K562 (cell line): Measurements from ENCODE around the gene SEPTIN6. TPM values are rescaled to one million over a fixed set of nuclear protein-coding genes. Genes with fewer than 3 reads are reported as not detected.

ENCODE experiments used
- BHLHE40 ChIP-seq: IDR thresholded peaks from 2 replicates; pipeline ENCODE4 v1.6.1; 2011; ENCODE audit warnings: low read length, improper control_type of control experiment
- DACH1 ChIP-seq: fragments of 450-650 bp; IDR thresholded peaks from 2 replicates; pipeline ENCODE4 v1.6.1; 2018; ENCODE audit not compliant: partially characterized antibody
- GABPB1 ChIP-seq: sonication (generic); formaldehyde crosslinking; IDR thresholded peaks from 2 replicates; pipeline ENCODE4 v1.8.0; 2022; ENCODE audit warnings: mild to moderate bottlenecking, missing genetic modification reagents
- KAT7 ChIP-seq: sonication (generic); formaldehyde crosslinking; IDR thresholded peaks from 2 replicates; pipeline ENCODE4 v1.8.0; 2022; ENCODE audit warnings: missing genetic modification reagents, mild to moderate bottlenecking, borderline replicate concordance
- MYNN ChIP-seq, 2 experiments: sonication (generic); formaldehyde crosslinking in 1 of 2; IDR thresholded peaks; 2 replicates each; pipeline versions ENCODE4 v1.5.0 to v1.6.1; 2016 to 2020; ENCODE audit warnings: antibody characterized with exemption in 1 of 2, missing genetic modification reagents in 1 of 2
- SMAD1 ChIP-seq: fragments of 150-350 bp; IDR thresholded peaks from 2 replicates; pipeline ENCODE4 v1.6.1; 2014; ENCODE audit warnings: low read length, low read depth; ENCODE audit not compliant: partially characterized antibody
- SRSF7 ChIP-seq: fragments of 200-400 bp; formaldehyde crosslinking; optimal IDR thresholded peaks from 2 replicates; pipeline ENCODE3; 2017; ENCODE audit warnings: mild to moderate bottlenecking, low read depth, low read length
- TRIM24 ChIP-seq, 2 experiments: fragments of 450-650 bp; IDR thresholded peaks; 2 replicates each; pipeline ENCODE4 v1.6.1; 2016
- ZNF175 ChIP-seq: fragments of 200-800 bp; sonication (Bioruptor generic); IDR thresholded peaks from 2 replicates; pipeline ENCODE4 v1.6.1; 2016; ENCODE audit warnings: low read depth, mild to moderate bottlenecking, missing genetic modification characterization, missing compliant biosample characterization
- ZNF766 ChIP-seq: fragments of 200-800 bp; sonication (Bioruptor generic); conservative IDR thresholded peaks from 2 replicates; pipeline ENCODE4 v1.6.1; 2016; ENCODE audit warnings: missing genetic modification characterization, missing compliant biosample characterization
- polyA plus RNA-seq, 8 experiments: library from polyadenylated mRNA; depleted of rRNA in 4 of 8; stranded (reverse) in 5 of 8; unstranded in 3 of 8; fragments of >200 nt; fragmentation: Nextera tagmentation in 2 of 8; fragmentation: Illumina TruSeq in 1 of 8; extraction: Ambion mirVana in 2 of 8; extraction: Trizol in 1 of 8; gene quantifications; 2 replicates each; pipeline versions ENCODE4 v1.2.1 to v1.2.3, GENCODE V29; 2011 to 2014; ENCODE audit warnings: inconsistent platforms in 1 of 8, missing spikeins in 1 of 8
- total RNA-seq, 7 experiments: library from RNA; depleted of rRNA in 6 of 7; stranded (reverse); fragments of >200 nt in 6 of 7; fragmentation: Illumina TruSeq in 2 of 7; extraction: Trizol in 2 of 7; gene quantifications; 2 replicates each; pipeline versions ENCODE4 v1.2.1 to v1.2.3, GENCODE V29; 2011 to 2021; ENCODE audit warnings: low replicate concordance in 1 of 7
- TF ChIP-seq, protein P1 (sequence below): fragments of 250-450 bp; sonication (Bioruptor Pico); IDR thresholded peaks from 2 replicates; pipeline ENCODE4 v1.5.0; 2021; ENCODE audit warnings: mild to moderate bottlenecking, borderline replicate concordance
- TF ChIP-seq, protein P2 (sequence below), 2 experiments: fragments of 450-650 bp; IDR thresholded peaks; 2 replicates each; pipeline ENCODE4 v1.6.1; 2016
- TF ChIP-seq, protein P3 (sequence below): fragments of 250-450 bp; sonication (Bioruptor Pico); IDR thresholded peaks from 2 replicates; pipeline ENCODE4 v1.4.0; 2020
- TF ChIP-seq, protein P4 (sequence below), 2 experiments: fragments of 200-800 bp in 1 of 2; sonication (Bioruptor generic) in 1 of 2; sonication (generic) in 1 of 2; formaldehyde crosslinking in 1 of 2; IDR thresholded peaks in 1 of 2; conservative IDR thresholded peaks in 1 of 2; 2 replicates each; pipeline versions ENCODE4 v1.5.0 to v1.6.1; 2016 to 2020; ENCODE audit warnings: missing compliant biosample characterization in 1 of 2, missing genetic modification characterization in 1 of 2, missing genetic modification reagents in 1 of 2

Gene SEPTIN6
- total and polyA plus RNA-seq, 9 of the 15 experiments (the other 6 are each of a cell fraction or from before 2014, with no cell fraction given) = 8.4 to 67.0 (median 37.8) TPM

DNA sequence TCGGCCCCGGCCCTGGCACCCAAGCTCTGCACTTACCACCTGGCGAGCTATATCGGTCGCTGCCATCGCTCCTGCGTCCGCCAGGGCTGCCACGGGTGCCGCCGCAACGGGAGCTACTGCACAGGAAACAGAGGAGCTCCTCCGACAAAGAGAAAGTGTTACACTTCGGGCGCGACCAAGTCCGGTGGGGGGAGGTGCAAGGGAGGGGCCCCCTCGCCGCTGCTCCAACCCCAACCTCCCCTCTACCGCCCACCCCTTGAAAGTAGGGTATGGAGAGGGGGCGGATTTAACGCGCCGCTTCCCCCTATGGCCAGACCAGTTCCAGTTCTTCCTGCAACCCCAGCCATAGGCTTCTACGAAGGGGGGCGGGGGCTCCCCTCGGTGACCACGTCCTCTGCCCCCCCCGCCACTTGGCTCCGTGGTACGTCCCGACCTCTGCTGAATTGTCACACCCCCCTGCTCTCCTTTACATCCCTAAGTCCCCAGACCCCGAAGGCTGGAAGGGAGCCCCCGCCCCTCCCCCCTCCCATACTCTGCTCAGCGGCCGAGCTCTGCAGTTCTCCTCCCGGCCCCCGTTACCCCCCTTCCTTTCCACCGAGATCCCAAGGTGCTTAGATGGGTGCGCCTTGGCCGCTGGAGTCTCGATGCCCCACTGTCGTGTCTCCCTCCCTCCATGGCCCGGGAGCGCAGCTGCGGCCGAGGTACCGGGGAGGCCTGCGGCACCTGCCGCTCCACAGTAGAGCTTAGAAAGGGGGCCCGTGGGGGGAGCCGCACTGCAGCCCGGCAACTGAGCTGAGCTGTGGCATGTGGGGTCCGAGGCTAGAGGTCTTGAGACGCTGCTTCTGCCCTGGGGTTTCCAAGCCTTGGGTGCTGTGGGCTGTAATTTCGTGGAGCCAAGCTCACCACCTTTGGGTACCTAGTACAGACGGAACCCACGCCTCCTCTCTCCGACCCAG, at the start of gene SEPTIN6 (continued):
- TF ChIP-seq, protein P1, sequence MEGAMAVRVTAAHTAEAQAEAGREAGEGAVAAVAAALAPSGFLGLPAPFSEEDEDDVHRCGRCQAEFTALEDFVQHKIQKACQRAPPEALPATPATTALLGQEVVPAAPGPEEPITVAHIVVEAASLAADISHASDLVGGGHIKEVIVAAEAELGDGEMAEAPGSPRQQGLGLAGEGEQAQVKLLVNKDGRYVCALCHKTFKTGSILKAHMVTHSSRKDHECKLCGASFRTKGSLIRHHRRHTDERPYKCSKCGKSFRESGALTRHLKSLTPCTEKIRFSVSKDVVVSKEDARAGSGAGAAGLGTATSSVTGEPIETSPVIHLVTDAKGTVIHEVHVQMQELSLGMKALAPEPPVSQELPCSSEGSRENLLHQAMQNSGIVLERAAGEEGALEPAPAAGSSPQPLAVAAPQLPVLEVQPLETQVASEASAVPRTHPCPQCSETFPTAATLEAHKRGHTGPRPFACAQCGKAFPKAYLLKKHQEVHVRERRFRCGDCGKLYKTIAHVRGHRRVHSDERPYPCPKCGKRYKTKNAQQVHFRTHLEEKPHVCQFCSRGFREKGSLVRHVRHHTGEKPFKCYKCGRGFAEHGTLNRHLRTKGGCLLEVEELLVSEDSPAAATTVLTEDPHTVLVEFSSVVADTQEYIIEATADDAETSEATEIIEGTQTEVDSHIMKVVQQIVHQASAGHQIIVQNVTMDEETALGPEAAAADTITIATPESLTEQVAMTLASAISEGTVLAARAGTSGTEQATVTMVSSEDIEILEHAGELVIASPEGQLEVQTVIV (CRISPR knock-in tag) = no peak
- no peak for TF ChIP-seq DACH1
- TF ChIP-seq ZNF766 (CRISPR knock-in tag) = no peak
- no peak for TF ChIP-seq SMAD1
- TF ChIP-seq KAT7 = 0 out of 2 replicates have a peak, but pooled peaks have one; percentile 33
- TF ChIP-seq MYNN (IDR thresholded peaks at IDR 0.05) = no peak
- TF ChIP-seq MYNN (CRISPR knock-in tag; IDR thresholded peaks at IDR 0.05) = no peak
- TF ChIP-seq TRIM24 (IDR thresholded peaks at IDR 0.05) = peak in 1 of 2 experiments; percentile 34; a peak in 1 of 4 replicates
- TF ChIP-seq BHLHE40 = peak; percentile 70
- TF ChIP-seq, protein P2, sequence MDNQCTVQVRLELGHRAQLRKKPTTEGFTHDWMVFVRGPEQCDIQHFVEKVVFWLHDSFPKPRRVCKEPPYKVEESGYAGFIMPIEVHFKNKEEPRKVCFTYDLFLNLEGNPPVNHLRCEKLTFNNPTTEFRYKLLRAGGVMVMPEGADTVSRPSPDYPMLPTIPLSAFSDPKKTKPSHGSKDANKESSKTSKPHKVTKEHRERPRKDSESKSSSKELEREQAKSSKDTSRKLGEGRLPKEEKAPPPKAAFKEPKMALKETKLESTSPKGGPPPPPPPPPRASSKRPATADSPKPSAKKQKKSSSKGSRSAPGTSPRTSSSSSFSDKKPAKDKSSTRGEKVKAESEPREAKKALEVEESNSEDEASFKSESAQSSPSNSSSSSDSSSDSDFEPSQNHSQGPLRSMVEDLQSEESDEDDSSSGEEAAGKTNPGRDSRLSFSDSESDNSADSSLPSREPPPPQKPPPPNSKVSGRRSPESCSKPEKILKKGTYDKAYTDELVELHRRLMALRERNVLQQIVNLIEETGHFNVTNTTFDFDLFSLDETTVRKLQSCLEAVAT (IDR thresholded peaks at IDR 0.05) = 0 out of 4 replicates have a peak, but pooled peaks of 1 of the 2 experiments have one; percentile 11
- TF ChIP-seq, protein P3, sequence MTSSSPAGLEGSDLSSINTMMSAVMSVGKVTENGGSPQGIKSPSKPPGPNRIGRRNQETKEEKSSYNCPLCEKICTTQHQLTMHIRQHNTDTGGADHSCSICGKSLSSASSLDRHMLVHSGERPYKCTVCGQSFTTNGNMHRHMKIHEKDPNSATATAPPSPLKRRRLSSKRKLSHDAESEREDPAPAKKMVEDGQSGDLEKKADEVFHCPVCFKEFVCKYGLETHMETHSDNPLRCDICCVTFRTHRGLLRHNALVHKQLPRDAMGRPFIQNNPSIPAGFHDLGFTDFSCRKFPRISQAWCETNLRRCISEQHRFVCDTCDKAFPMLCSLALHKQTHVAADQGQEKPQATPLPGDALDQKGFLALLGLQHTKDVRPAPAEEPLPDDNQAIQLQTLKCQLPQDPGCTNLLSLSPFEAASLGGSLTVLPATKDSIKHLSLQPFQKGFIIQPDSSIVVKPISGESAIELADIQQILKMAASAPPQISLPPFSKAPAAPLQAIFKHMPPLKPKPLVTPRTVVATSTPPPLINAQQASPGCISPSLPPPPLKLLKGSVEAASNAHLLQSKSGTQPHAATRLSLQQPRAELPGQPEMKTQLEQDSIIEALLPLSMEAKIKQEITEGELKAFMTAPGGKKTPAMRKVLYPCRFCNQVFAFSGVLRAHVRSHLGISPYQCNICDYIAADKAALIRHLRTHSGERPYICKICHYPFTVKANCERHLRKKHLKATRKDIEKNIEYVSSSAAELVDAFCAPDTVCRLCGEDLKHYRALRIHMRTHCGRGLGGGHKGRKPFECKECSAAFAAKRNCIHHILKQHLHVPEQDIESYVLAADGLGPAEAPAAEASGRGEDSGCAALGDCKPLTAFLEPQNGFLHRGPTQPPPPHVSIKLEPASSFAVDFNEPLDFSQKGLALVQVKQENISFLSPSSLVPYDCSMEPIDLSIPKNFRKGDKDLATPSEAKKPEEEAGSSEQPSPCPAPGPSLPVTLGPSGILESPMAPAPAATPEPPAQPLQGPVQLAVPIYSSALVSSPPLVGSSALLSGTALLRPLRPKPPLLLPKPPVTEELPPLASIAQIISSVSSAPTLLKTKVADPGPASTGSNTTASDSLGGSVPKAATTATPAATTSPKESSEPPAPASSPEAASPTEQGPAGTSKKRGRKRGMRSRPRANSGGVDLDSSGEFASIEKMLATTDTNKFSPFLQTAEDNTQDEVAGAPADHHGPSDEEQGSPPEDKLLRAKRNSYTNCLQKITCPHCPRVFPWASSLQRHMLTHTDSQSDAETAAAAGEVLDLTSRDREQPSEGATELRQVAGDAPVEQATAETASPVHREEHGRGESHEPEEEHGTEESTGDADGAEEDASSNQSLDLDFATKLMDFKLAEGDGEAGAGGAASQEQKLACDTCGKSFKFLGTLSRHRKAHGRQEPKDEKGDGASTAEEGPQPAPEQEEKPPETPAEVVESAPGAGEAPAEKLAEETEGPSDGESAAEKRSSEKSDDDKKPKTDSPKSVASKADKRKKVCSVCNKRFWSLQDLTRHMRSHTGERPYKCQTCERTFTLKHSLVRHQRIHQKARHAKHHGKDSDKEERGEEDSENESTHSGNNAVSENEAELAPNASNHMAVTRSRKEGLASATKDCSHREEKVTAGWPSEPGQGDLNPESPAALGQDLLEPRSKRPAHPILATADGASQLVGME (CRISPR knock-in tag) = no peak
- no peak for TF ChIP-seq ZNF175
- TF ChIP-seq, protein P4, sequence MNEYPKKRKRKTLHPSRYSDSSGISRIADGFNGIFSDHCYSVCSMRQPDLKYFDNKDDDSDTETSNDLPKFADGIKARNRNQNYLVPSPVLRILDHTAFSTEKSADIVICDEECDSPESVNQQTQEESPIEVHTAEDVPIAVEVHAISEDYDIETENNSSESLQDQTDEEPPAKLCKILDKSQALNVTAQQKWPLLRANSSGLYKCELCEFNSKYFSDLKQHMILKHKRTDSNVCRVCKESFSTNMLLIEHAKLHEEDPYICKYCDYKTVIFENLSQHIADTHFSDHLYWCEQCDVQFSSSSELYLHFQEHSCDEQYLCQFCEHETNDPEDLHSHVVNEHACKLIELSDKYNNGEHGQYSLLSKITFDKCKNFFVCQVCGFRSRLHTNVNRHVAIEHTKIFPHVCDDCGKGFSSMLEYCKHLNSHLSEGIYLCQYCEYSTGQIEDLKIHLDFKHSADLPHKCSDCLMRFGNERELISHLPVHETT (CRISPR knock-in tag; conservative IDR thresholded peaks at IDR 0.05 in 1 of 2, IDR thresholded peaks at IDR 0.05 in 1 of 2) = 0 out of 4 replicates have a peak, but pooled peaks of 1 of the 2 experiments have one; percentile 12
- TF ChIP-seq SRSF7 = no peak
- TF ChIP-seq GABPB1 (CRISPR knock-in tag) = peak; percentile 67
